Measurements from ENCODE around the gene FREM1. TPM values are rescaled to one million over a fixed set of nuclear protein-coding genes. Genes with fewer than 3 reads are reported as not detected.

Gene FREM1
- total RNA-seq, 2 experiments from 2014 or later: not detected

DNA sequence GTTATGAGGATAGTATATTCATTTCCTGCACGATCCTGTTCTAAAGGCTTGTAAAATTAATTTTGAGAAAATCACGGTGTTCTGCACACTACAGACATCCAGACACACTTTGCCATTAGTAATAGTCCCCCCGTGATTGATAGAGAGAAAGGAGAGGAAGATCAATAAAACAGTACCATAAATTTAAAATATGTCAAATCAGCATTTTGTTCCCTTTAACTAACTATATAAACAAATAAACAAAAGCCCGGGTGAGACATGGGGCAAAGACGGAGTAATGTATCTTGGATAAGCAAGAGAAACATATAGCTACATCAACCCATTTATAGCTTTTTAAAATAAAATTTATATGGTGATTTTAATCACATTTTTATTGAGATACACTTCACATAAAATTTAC lies 177.1 kb downstream of the FREM1 start:
- ATAC-seq (no peak), DNase-seq (no peak)
- no peak for TF ChIP-seq CTCF (IDR thresholded peaks at IDR 0.05)
- Mint-ChIP-seq H3K27me3 (peaks cover 9% of the 10 kb centered on the region), H3K9me3 (no peaks in the 10 kb centered on the region), H3K36me3 (ENCODE audit: low read depth) (no peaks in the 10 kb centered on the region), H3K27ac (no peak overlapping the region), H3K4me1 (ENCODE audit: low read depth) (no peaks in the 10 kb centered on the region), H3K4me3 (no peak overlapping the region)
- intact Hi-C loops (cut with micrococcal nuclease): no loop called here
- ChIA-PET CTCF (no interaction called here), POLR2A (no interaction called here)

- Mint-ChIP-seq H3K4me1 (ENCODE audit: low read depth) (no peaks in the 10 kb centered on the region), H3K36me3 (ENCODE audit: low read depth) (no peaks in the 10 kb centered on the region), H3K27me3 (peaks cover 4% of the 10 kb centered on the region), H3K4me3 (no peak overlapping the region), H3K9me3 (no peaks in the 10 kb centered on the region), H3K27ac (no peak overlapping the region)
- ATAC-seq (no peak), DNase-seq (no peak)
- intact Hi-C loops (cut with micrococcal nuclease): no loop called here
- TF ChIP-seq CTCF (IDR thresholded peaks at IDR 0.05): no peak
- ChIA-PET POLR2A (no interaction called here), CTCF (no interaction called here)
Measured at GRCh38 chr9:14731294-14731981, 178.8 kb downstream of the FREM1 start.

DNA sequence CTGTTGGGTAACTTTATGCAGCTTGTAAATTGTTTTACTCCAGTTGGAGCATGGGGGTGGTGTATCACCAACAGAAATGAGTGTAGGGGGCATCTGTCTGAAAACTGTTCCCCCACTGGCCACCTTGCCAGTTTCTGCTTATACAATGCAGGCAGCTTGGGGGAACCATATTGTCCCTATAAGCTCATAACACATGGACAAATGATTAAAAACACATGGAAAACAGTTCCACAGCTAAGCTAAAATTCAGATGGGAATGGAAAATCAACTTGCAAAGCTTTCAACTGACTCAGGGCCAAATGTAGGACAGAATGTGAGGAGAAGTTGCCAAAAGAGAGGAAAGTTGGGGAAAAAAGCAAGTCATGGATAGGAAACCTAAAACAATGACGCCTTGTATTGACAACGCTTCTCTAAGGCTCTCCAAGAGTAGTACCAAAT lies 179.7 kb downstream of the FREM1 start:
- no peak for DNase-seq
- TF ChIP-seq CTCF (IDR thresholded peaks at IDR 0.05): no peak
- ChIA-PET POLR2A (no interaction called here), CTCF (no interaction called here)
- Mint-ChIP-seq H3K9me3 (no peaks in the 10 kb centered on the region), H3K4me1 (ENCODE audit: low read depth) (no peaks in the 10 kb centered on the region), H3K36me3 (ENCODE audit: low read depth) (no peaks in the 10 kb centered on the region), H3K4me3 (no peak overlapping the region), H3K27ac (no peak overlapping the region), H3K27me3 (peaks cover 3% of the 10 kb centered on the region)
- intact Hi-C loops (cut with micrococcal nuclease): no loop called here
- ATAC-seq: no peak

GRCh38 chr9:14723301-14723700 lies 186.9 kb downstream of the FREM1 start:
- TF ChIP-seq CTCF (IDR thresholded peaks at IDR 0.05): no peak
- POLR2A ChIA-PET: no interaction called here
- no peak for ATAC-seq
- no peaks in the 10 kb centered on the region for H3K4me1 Mint-ChIP-seq (ENCODE audit: low read depth)
- no peaks in the 10 kb centered on the region for H3K9me3 Mint-ChIP-seq
- peaks cover 11% of the 10 kb centered on the region for H3K27me3 Mint-ChIP-seq
- H3K36me3 Mint-ChIP-seq (ENCODE audit: low read depth): no peaks in the 10 kb centered on the region
- no peak for DNase-seq
- no peak overlapping the region for H3K27ac Mint-ChIP-seq
- no peak overlapping the region for H3K4me3 Mint-ChIP-seq
- intact Hi-C loops (cut with micrococcal nuclease): no loop called here
- CTCF ChIA-PET: no interaction called here

- TF ChIP-seq CTCF (IDR thresholded peaks at IDR 0.05): no peak
- CTCF ChIA-PET: no interaction called here
- Mint-ChIP-seq H3K27me3 (peaks cover 13% of the 10 kb centered on the region), H3K4me3 (no peak within 1 kb of the TSS), H3K27ac (no peak within 1 kb of the TSS), H3K4me1 (ENCODE audit: low read depth) (no peaks in the 10 kb centered on the region), H3K9me3 (no peaks in the 10 kb centered on the region), H3K36me3 (ENCODE audit: low read depth) (no peaks in the 10 kb centered on the region)
- ATAC-seq (no peak), DNase-seq (no peak)
- intact Hi-C loops (cut with micrococcal nuclease): no loop called here
- POLR2A ChIA-PET: no interaction called here
Measured at GRCh38 chr9:14722391-14723035, 187.7 kb downstream of the FREM1 start, which contains the start of gene CER1. TSS of gene CER1 (minus strand) at chr9:14722733. CDS start at chr9:14722672, 61 bp downstream.

Data from activated CD8-positive, alpha-beta T cell treated with anti-CD3 and anti-CD28 coated beads for 36 hours (primary cell).